Kidney epithelial cell (primary cell): ENCODE results near the gene ADAMTS16. TPM values are rescaled to one million over a fixed set of nuclear protein-coding genes. Genes with fewer than 3 reads are reported as not detected.

Experiments used
- DNase-seq: peaks from one replicate; pipeline ENCODE4 v3.0.0-alpha.2; 2010; ENCODE audit warnings: low read depth
- H3K27me3 ChIP-seq: 2 replicates; pipeline ENCODE4 v1.6.0; 2011; ENCODE audit warnings: low read length; ENCODE audit not compliant: control insufficient read depth, insufficient read depth
- H3K36me3 ChIP-seq: 2 replicates; pipeline ENCODE4 v1.5.1; 2011; ENCODE audit warnings: low read length; ENCODE audit not compliant: control insufficient read depth, insufficient read depth
- H3K4me3 ChIP-seq: 2 replicates; pipeline ENCODE4 v1.5.1; 2011; ENCODE audit warnings: low read depth, mild to moderate bottlenecking, control low read depth, low read length
- total RNA-seq: library from RNA; depleted of rRNA; stranded (reverse); fragments of >200 nt; gene quantifications from 2 replicates; pipeline ENCODE4 v1.2.3, GENCODE V29; 2015
- TF ChIP-seq, protein P1 (sequence below): IDR thresholded peaks from 2 replicates; pipeline ENCODE4 v1.5.1; 2011; ENCODE audit warnings: mild to moderate bottlenecking, moderate library complexity, low read length, control low read depth, inconsistent platforms; ENCODE audit not compliant: insufficient read depth, poor library complexity, severe bottlenecking

ADAMTS16 gene
- total RNA-seq, 1 donor from 2014 or later = 1.8 TPM

DNA sequence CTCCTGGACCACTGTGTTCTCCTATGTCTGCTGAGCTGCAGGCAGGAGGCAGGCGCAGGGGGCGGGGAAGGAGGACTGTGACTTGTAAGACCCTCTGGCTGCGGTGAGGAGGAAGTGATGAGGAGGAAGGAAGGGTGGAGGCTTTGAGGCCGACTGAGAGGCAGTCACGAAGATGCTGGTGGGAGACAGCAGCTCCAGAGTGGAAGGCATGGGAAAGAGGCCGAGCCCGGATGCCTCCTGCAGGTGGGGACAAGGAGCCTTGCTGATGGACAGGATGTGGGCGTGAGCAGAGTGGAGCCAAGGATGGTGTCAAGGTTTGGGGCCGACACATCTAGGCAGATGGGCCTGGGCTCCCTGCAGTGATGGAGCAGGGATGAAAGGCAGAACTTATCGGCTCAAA, 208.0 kb downstream of the ADAMTS16 start:
- Histone ChIP-seq H3K36me3 (no peaks in the 10 kb centered on the region), H3K27me3 (no peaks in the 10 kb centered on the region), H3K4me3 (no peak overlapping the region)
- DNase-seq = no peak
- TF ChIP-seq, protein P1, sequence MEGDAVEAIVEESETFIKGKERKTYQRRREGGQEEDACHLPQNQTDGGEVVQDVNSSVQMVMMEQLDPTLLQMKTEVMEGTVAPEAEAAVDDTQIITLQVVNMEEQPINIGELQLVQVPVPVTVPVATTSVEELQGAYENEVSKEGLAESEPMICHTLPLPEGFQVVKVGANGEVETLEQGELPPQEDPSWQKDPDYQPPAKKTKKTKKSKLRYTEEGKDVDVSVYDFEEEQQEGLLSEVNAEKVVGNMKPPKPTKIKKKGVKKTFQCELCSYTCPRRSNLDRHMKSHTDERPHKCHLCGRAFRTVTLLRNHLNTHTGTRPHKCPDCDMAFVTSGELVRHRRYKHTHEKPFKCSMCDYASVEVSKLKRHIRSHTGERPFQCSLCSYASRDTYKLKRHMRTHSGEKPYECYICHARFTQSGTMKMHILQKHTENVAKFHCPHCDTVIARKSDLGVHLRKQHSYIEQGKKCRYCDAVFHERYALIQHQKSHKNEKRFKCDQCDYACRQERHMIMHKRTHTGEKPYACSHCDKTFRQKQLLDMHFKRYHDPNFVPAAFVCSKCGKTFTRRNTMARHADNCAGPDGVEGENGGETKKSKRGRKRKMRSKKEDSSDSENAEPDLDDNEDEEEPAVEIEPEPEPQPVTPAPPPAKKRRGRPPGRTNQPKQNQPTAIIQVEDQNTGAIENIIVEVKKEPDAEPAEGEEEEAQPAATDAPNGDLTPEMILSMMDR = no peak

- no peak for DNase-seq
- TF ChIP-seq, protein P1 = no peak
- H3K4me3 ChIP-seq = no peak overlapping the region
- no peaks in the 10 kb centered on the region for H3K36me3 ChIP-seq
- no peaks in the 10 kb centered on the region for H3K27me3 ChIP-seq
These were observed 208.4 kb downstream of the ADAMTS16 start for GRCh38 chr5:5348576-5348975.

DNA sequence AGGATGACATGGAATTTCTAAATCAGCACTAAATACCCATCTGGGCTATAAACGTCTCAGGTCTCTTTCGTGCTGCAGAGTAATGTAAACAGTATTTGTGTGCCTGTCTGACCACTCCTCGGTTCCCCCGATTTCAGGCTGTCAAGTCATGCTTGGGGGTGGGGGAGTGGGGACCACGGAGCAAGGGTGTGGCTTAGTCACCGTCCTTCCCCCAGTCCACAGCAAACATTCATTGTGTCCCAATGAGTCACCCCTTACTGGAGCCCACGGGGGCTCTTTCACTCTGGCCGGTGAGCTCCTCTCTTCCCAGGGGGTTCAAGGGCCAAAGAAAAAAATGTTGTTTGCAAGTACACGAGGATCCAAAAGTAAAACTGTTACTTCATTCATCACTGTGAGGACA, 210.0 kb downstream of the ADAMTS16 start:
- TF ChIP-seq, protein P1 = no peak
- no peaks in the 10 kb centered on the region for H3K36me3 ChIP-seq
- DNase-seq = no peak
- H3K4me3 ChIP-seq = no peak overlapping the region
- no peaks in the 10 kb centered on the region for H3K27me3 ChIP-seq

GRCh38 chr5:5351288-5351979, 211.3 kb downstream of the ADAMTS16 start:
- TF ChIP-seq, protein P1 = no peak
- H3K4me3 ChIP-seq = no peak overlapping the region
- no peak for DNase-seq
- no peaks in the 10 kb centered on the region for H3K27me3 ChIP-seq
- no peaks in the 10 kb centered on the region for H3K36me3 ChIP-seq

DNA sequence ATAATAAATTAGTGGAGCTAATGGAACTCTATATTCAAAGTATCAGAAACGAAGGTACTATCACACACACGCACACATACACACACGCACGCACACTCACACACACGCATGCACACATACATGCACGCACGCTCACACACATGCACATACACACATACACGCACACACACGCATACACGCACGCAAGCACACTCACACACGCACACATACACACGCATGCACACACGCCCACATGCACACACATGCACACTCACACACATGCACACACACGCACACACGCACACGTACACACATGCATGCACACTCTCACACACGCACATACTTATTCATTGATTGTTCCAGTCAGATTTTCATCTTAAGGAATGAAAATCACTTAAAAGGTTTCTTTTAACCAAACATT, 212.5 kb downstream of the ADAMTS16 start:
- DNase-seq = no peak
- TF ChIP-seq, protein P1 = no peak
- H3K4me3 ChIP-seq = no peak overlapping the region
- no peaks in the 10 kb centered on the region for H3K36me3 ChIP-seq
- H3K27me3 ChIP-seq = no peaks in the 10 kb centered on the region

DNA sequence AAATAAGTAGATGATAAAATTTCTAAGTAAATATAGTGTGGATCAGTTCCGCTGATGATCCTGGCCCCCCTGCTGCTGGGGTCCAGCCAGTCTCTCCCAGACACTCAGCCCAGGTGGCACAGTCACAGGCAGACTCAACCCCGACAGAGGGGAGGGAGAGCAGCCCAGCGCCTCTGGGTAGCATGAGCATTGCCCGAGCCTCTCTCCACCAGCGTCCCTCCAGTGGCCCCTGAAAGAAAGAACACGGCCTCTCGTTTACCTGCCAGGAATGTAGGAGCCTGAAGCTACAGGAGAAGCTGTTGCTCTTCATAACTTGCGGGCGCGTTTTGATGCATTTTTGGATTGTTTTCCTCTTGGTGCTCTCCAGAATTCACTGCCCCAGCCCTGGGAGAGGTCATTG, 213.6 kb downstream of the ADAMTS16 start:
- DNase-seq = no peak
- TF ChIP-seq, protein P1 = no peak
- Histone ChIP-seq H3K4me3 (no peak overlapping the region), H3K36me3 (no peaks in the 10 kb centered on the region), H3K27me3 (no peaks in the 10 kb centered on the region)
